ENCODE measurements around the gene EFHD1.
A peak's percentile ranks its signal among the peaks of the same experiment; 100 is the strongest.

EFHD1 gene

GRCh38 chr2:232633413-232634205, at the start of gene EFHD1:
TSS of gene EFHD1 (plus strand) at chr2:232633604. CDS start at chr2:232633705, 101 bp downstream.
- peak within 1 kb of the TSS; percentile 52 for H3K4me3 ChIP-seq (ENCODE audit: low read depth, low read length)
- TF ChIP-seq CTCF (IDR thresholded peaks at IDR 0.05; ENCODE audit: low read depth, low read length): no peak

- no peak for TF ChIP-seq CTCF (IDR thresholded peaks at IDR 0.05; ENCODE audit: low read depth, low read length)
- H3K4me3 ChIP-seq (ENCODE audit: low read depth, low read length): no peak overlapping the region
Measured at GRCh38 chr2:232584238-232584637, 49.2 kb upstream of the EFHD1 start.

- H3K4me3 ChIP-seq (ENCODE audit: low read depth, low read length): no peak overlapping the region
- TF ChIP-seq CTCF (IDR thresholded peaks at IDR 0.05; ENCODE audit: low read depth, low read length): no peak
Measured at GRCh38 chr2:232586943-232587505, 46.4 kb upstream of the EFHD1 start.

- no peak for TF ChIP-seq CTCF (IDR thresholded peaks at IDR 0.05; ENCODE audit: low read depth, low read length)
- H3K4me3 ChIP-seq (ENCODE audit: low read depth, low read length): no peak overlapping the region
Measured at GRCh38 chr2:232587512-232587911, 45.9 kb upstream of the EFHD1 start.

- H3K4me3 ChIP-seq (ENCODE audit: low read depth, low read length): no peak overlapping the region
- TF ChIP-seq CTCF (IDR thresholded peaks at IDR 0.05; ENCODE audit: low read depth, low read length): no peak
Measured at GRCh38 chr2:232588031-232588430, 45.4 kb upstream of the EFHD1 start.

GRCh38 chr2:232588680-232589585, 44.5 kb upstream of the EFHD1 start:
- H3K4me3 ChIP-seq (ENCODE audit: low read depth, low read length): no peak overlapping the region
- TF ChIP-seq CTCF (IDR thresholded peaks at IDR 0.05; ENCODE audit: low read depth, low read length): no peak
